ENCODE data around the gene ASGR2.
"Not testable (repeated sequence)": the region's sequence is repeated elsewhere in the genome, so short reads cannot be mapped to it uniquely, and the experiment has no call there.

ASGR2 gene

DNA sequence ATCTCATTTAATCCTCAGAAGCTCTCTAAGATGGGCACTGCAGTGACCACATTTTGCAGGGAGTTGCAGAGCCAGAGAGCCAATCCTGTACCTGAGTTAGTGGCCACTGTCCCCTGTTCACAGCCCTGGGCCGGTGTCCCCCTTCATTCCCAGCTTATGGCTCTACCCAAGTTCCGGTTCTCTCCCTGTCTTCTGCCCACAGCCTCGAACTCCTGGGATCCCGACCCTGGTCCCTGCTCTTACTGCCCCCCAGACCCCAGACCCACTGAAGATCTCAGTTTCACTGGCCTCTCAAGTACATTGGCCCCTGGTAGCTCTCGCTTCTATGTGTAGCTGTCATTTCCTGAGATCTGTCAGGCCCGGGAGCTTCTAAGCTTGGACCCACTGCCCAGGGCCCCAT lies 12.2 kb downstream of the ASGR2 start:
- ChIA-PET POLR2A (no interaction called here), CTCF (interaction anchor here (0.6 to 1.3 kb wide), 2 partner anchors 34 to 52 kb away, joined by 3 to 10 read pairs; no protein-coding TSS in a partner anchor)
- no peak for TF ChIP-seq FOXM1 (IDR thresholded peaks at IDR 0.05; ENCODE audit: borderline replicate concordance)
- no peak for TF ChIP-seq LEF1 (IDR thresholded peaks at IDR 0.05; ENCODE audit: borderline replicate concordance)
- no peak for TF ChIP-seq FOXA1 (IDR thresholded peaks at IDR 0.05)
- TF ChIP-seq ELF4 (IDR thresholded peaks at IDR 0.05), result no peak
- no peak for TF ChIP-seq BHLHE40 (IDR thresholded peaks at IDR 0.05; ENCODE audit: borderline replicate concordance)
- TF ChIP-seq L3MBTL2 (conservative IDR thresholded peaks at IDR 0.05), result no peak
- TF ChIP-seq TARDBP (IDR thresholded peaks at IDR 0.05), result no peak
- TF ChIP-seq NFRKB (IDR thresholded peaks at IDR 0.05), result no peak
- TF ChIP-seq ARNT (IDR thresholded peaks at IDR 0.05), result no peak
- TF ChIP-seq FOXK2 (IDR thresholded peaks at IDR 0.05), result no peak
- peak; percentile 3 for DNase-seq (ENCODE audit: extremely low spot score)

DNA sequence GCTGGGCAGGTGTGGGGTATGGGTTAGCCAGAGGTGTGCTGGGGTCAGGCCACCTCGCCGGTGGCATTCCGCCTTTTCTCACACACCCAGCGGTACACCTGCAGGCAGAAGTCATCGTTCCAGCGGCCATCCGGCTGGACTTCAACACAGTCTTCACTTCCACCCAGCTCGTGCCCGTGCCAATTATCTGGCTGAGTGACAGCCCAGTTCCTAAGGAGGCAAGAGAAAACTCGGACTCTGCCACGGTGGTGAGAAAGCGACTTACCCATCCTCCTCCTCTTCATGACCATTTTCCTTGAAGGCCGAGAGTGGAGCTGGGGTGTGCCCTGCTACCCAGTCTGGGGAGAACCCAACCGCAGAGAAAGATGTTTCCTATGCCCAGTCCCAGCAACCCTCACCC lies 13.1 kb downstream of the ASGR2 start:
- POLR2A ChIA-PET, result no interaction called here
- no peak for TF ChIP-seq NFRKB (IDR thresholded peaks at IDR 0.05)
- no peak for TF ChIP-seq BHLHE40 (IDR thresholded peaks at IDR 0.05; ENCODE audit: borderline replicate concordance)
- TF ChIP-seq CTBP1 (IDR thresholded peaks at IDR 0.05; ENCODE audit: borderline replicate concordance), result no peak
- CTCF ChIA-PET, result interaction anchor here (0.6 kb wide), 1 partner anchor 34 kb away, joined by 10 read pairs; no protein-coding TSS in a partner anchor
- peak; percentile 3 for DNase-seq (ENCODE audit: extremely low spot score)

DNA sequence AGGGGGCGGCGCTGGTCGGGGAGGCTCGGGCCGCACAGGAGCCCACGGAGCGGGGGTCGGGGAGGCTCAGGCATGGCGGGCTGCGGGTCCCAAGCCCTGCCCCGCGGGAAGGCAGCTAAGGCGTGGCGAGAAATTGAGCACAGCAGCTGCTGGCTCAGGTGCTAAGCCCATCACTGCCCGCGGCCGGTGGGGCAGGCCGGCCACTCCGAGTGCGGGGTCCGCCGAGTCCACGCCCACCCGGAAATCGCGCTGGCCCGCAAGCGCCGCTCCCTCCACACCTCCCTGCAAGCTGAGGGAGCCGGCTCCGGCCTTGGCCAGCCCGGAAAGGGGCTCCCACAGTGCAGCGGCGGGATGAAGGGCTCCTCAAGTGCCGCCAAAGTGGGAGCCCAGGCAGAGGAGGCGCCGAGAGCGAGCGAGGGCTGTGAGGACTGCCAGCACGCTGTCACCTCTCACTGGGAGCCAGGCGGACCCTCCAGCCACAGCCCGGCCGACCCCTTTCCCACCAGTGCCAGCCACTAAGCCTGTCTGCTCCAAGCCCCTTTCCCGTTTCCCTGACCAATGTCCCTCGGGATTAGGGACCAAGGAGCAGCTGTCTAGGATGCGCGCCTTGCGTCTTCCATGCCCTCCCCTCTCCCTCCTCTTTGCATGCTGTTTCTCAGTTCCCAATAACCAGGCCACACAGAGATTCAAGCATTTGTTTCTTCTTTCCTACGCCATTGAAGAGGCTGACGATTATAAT lies 13.8 kb downstream of the ASGR2 start:
- POLR2A ChIA-PET, CTCF ChIA-PET: not testable (repeated sequence)

GRCh38 chr17:7098802-7099459 lies 15.7 kb downstream of the ASGR2 start:
- ChIA-PET POLR2A (no interaction called here), CTCF (interaction anchor here (0.6 kb wide), 1 partner anchor 188 kb away, joined by 3 read pairs; no protein-coding TSS in a partner anchor)
- no peak for DNase-seq (ENCODE audit: extremely low spot score)
- TF ChIP-seq L3MBTL2 (conservative IDR thresholded peaks at IDR 0.05) (no peak), SP1 (IDR thresholded peaks at IDR 0.05) (no peak), ELF4 (IDR thresholded peaks at IDR 0.05) (no peak), HDGF (IDR thresholded peaks at IDR 0.05; ENCODE audit: borderline replicate concordance) (no peak), ZNF384 (IDR thresholded peaks at IDR 0.05) (no peak), TARDBP (IDR thresholded peaks at IDR 0.05) (no peak), LEF1 (IDR thresholded peaks at IDR 0.05; ENCODE audit: borderline replicate concordance) (no peak), BHLHE40 (IDR thresholded peaks at IDR 0.05; ENCODE audit: borderline replicate concordance) (no peak)
- TF ChIP-seq, protein P1, sequence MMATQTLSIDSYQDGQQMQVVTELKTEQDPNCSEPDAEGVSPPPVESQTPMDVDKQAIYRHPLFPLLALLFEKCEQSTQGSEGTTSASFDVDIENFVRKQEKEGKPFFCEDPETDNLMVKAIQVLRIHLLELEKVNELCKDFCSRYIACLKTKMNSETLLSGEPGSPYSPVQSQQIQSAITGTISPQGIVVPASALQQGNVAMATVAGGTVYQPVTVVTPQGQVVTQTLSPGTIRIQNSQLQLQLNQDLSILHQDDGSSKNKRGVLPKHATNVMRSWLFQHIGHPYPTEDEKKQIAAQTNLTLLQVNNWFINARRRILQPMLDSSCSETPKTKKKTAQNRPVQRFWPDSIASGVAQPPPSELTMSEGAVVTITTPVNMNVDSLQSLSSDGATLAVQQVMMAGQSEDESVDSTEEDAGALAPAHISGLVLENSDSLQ (IDR thresholded peaks at IDR 0.05), result no peak

More for the DNA sequence above, 13.8 kb downstream of the ASGR2 start:
- DNase-seq (ENCODE audit: extremely low spot score), result not testable (repeated sequence)

- no peak for TF ChIP-seq SP1 (IDR thresholded peaks at IDR 0.05)
- TF ChIP-seq SUZ12 (IDR thresholded peaks at IDR 0.05), result no peak
- no peak for TF ChIP-seq TARDBP (IDR thresholded peaks at IDR 0.05)
- TF ChIP-seq, protein P1 (IDR thresholded peaks at IDR 0.05), result no peak
- TF ChIP-seq FOXK2 (IDR thresholded peaks at IDR 0.05), result no peak
- no peak for TF ChIP-seq ZNF384 (IDR thresholded peaks at IDR 0.05)
- no peak for TF ChIP-seq LEF1 (IDR thresholded peaks at IDR 0.05; ENCODE audit: borderline replicate concordance)
- no peak for TF ChIP-seq BHLHE40 (IDR thresholded peaks at IDR 0.05; ENCODE audit: borderline replicate concordance)
- no peak for TF ChIP-seq ELF4 (IDR thresholded peaks at IDR 0.05)
- no peak for TF ChIP-seq ARNT (IDR thresholded peaks at IDR 0.05)
- TF ChIP-seq FOXA1 (IDR thresholded peaks at IDR 0.05), result no peak
- TF ChIP-seq FOXM1 (IDR thresholded peaks at IDR 0.05; ENCODE audit: borderline replicate concordance), result no peak
- TF ChIP-seq CTBP1 (IDR thresholded peaks at IDR 0.05; ENCODE audit: borderline replicate concordance), result no peak
- POLR2A ChIA-PET, result no interaction called here
- no peak for DNase-seq (ENCODE audit: extremely low spot score)
- CTCF ChIA-PET, result no interaction called here
Observed at GRCh38 chr17:7097940-7098339, 16.7 kb downstream of the ASGR2 start.

GRCh38 chr17:7095625-7096024 lies 19.0 kb downstream of the ASGR2 start:
- CTCF ChIA-PET, result no interaction called here
- DNase-seq (ENCODE audit: extremely low spot score), result no peak
- POLR2A ChIA-PET, result no interaction called here
- no peak for TF ChIP-seq BHLHE40 (IDR thresholded peaks at IDR 0.05; ENCODE audit: borderline replicate concordance)
- TF ChIP-seq FOXA1 (IDR thresholded peaks at IDR 0.05), result no peak
- no peak for TF ChIP-seq FOXK2 (IDR thresholded peaks at IDR 0.05)
- TF ChIP-seq NFRKB (IDR thresholded peaks at IDR 0.05), result no peak
- TF ChIP-seq SUZ12 (IDR thresholded peaks at IDR 0.05), result no peak
- no peak for TF ChIP-seq FOXM1 (IDR thresholded peaks at IDR 0.05; ENCODE audit: borderline replicate concordance)
- TF ChIP-seq L3MBTL2 (conservative IDR thresholded peaks at IDR 0.05), result no peak
- no peak for TF ChIP-seq HDGF (IDR thresholded peaks at IDR 0.05; ENCODE audit: borderline replicate concordance)
- TF ChIP-seq CTBP1 (IDR thresholded peaks at IDR 0.05; ENCODE audit: borderline replicate concordance), result no peak

DNA sequence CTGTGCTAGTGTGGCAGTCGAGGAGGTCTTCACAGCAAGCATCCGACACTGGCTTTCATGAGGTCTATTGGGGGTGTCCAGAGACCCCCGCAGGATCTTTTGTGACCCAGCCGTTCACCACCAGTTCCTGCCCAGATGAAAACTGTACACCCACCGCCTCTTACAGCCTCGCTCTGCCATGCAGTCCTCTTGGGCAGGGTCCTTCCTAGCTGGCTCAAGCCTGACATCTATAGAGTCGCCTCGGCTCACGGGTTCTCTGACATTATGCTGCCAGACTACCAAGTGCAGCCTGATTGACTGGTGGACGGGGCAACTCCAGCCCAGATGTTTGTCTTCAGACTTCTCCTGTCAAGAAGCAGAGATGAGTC lies 20.0 kb downstream of the ASGR2 start:
- ChIA-PET CTCF (no interaction called here), POLR2A (no interaction called here)

GRCh38 chr17:7091311-7092005 lies 23.2 kb downstream of the ASGR2 start:
- DNase-seq (ENCODE audit: extremely low spot score); POLR2A ChIA-PET: not testable (repeated sequence)

More for the DNA sequence above, 20.0 kb downstream of the ASGR2 start:
- no peak for DNase-seq (ENCODE audit: extremely low spot score)
- TF ChIP-seq HDGF (IDR thresholded peaks at IDR 0.05; ENCODE audit: borderline replicate concordance), result no peak
- no peak for TF ChIP-seq CTBP1 (IDR thresholded peaks at IDR 0.05; ENCODE audit: borderline replicate concordance)
- no peak for TF ChIP-seq NFRKB (IDR thresholded peaks at IDR 0.05)
- TF ChIP-seq FOXK2 (IDR thresholded peaks at IDR 0.05), result no peak
- TF ChIP-seq SP1 (IDR thresholded peaks at IDR 0.05), result no peak
- TF ChIP-seq, protein P1 (IDR thresholded peaks at IDR 0.05), result no peak
- no peak for TF ChIP-seq ELF4 (IDR thresholded peaks at IDR 0.05)
- no peak for TF ChIP-seq SUZ12 (IDR thresholded peaks at IDR 0.05)
- TF ChIP-seq TARDBP (IDR thresholded peaks at IDR 0.05), result no peak
- no peak for TF ChIP-seq FOXA1 (IDR thresholded peaks at IDR 0.05)
- no peak for TF ChIP-seq ZNF384 (IDR thresholded peaks at IDR 0.05)

GRCh38 chr17:7089570-7089969 lies 25.1 kb downstream of the ASGR2 start:
- CTCF ChIA-PET; POLR2A ChIA-PET; DNase-seq (ENCODE audit: extremely low spot score): not testable (repeated sequence)

More at GRCh38 chr17:7091311-7092005, 23.2 kb downstream of the ASGR2 start:
- CTCF ChIA-PET, result not testable (repeated sequence)

DNA sequence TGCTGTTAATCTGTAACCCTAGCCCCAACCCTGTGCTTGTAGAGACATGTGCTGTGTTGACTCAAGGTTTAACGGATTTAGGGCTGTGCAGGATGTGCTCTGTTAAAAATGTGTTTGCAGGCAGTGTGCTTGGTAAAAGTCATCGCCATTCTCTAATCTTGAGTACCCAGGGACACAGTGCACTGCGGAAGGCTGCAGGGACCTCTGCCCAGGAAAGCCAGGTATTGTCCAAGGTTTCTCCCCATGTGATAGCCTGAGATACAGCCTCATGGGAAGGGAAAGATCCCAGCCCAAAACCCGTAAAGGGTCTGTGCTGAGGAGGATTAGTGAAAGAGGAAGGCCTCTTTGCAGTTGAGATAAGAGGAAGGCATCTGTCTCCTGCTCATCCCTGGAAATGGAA lies 26.2 kb downstream of the ASGR2 start:
- CTCF ChIA-PET; DNase-seq (ENCODE audit: extremely low spot score); POLR2A ChIA-PET: not testable (repeated sequence)
